ENCODE data around the gene B3GALT2. TPM values are rescaled to one million over a fixed set of nuclear protein-coding genes. Genes with fewer than 3 reads are reported as not detected.

B3GALT2 gene
- total and polyA plus RNA-seq, 9 of the 15 experiments (the other 6 are each of a cell fraction or from before 2014, with no cell fraction given) = 0.03 TPM; not detected in 8

DNA sequence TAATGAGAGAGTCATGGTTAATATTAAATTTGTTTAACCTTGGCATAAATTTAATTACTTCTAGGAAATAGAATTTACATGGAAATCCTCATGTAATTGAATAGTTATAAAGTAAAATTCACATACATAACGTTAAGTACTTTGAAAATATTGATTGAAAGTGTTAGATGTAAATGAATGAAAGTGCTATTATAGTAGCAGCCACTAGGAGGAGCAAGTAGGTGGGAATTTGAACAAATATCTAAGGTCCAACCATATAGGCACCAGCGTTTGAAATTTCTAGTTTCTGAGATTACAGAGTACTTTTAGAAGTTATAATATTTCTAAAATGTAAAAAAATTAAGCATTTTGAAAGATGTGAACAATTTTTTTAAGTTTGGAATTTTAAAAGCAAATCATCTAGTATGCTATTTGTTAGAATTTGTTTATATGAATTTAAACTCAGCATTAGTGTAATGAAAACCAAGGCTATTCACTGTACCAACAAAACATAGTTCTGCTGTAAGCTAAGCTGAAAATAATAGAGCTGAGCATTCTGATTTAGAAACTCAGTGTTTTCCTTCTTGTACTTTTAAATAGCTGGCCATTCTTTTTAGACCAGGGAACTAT, 3.3 kb downstream of the B3GALT2 start (continued):
- TF ChIP-seq, protein P1, sequence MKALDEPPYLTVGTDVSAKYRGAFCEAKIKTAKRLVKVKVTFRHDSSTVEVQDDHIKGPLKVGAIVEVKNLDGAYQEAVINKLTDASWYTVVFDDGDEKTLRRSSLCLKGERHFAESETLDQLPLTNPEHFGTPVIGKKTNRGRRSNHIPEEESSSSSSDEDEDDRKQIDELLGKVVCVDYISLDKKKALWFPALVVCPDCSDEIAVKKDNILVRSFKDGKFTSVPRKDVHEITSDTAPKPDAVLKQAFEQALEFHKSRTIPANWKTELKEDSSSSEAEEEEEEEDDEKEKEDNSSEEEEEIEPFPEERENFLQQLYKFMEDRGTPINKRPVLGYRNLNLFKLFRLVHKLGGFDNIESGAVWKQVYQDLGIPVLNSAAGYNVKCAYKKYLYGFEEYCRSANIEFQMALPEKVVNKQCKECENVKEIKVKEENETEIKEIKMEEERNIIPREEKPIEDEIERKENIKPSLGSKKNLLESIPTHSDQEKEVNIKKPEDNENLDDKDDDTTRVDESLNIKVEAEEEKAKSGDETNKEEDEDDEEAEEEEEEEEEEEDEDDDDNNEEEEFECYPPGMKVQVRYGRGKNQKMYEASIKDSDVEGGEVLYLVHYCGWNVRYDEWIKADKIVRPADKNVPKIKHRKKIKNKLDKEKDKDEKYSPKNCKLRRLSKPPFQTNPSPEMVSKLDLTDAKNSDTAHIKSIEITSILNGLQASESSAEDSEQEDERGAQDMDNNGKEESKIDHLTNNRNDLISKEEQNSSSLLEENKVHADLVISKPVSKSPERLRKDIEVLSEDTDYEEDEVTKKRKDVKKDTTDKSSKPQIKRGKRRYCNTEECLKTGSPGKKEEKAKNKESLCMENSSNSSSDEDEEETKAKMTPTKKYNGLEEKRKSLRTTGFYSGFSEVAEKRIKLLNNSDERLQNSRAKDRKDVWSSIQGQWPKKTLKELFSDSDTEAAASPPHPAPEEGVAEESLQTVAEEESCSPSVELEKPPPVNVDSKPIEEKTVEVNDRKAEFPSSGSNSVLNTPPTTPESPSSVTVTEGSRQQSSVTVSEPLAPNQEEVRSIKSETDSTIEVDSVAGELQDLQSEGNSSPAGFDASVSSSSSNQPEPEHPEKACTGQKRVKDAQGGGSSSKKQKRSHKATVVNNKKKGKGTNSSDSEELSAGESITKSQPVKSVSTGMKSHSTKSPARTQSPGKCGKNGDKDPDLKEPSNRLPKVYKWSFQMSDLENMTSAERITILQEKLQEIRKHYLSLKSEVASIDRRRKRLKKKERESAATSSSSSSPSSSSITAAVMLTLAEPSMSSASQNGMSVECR (CRISPR knock-in tag; IDR thresholded peaks at IDR 0.05) = no peak
- TF ChIP-seq, protein P2, sequence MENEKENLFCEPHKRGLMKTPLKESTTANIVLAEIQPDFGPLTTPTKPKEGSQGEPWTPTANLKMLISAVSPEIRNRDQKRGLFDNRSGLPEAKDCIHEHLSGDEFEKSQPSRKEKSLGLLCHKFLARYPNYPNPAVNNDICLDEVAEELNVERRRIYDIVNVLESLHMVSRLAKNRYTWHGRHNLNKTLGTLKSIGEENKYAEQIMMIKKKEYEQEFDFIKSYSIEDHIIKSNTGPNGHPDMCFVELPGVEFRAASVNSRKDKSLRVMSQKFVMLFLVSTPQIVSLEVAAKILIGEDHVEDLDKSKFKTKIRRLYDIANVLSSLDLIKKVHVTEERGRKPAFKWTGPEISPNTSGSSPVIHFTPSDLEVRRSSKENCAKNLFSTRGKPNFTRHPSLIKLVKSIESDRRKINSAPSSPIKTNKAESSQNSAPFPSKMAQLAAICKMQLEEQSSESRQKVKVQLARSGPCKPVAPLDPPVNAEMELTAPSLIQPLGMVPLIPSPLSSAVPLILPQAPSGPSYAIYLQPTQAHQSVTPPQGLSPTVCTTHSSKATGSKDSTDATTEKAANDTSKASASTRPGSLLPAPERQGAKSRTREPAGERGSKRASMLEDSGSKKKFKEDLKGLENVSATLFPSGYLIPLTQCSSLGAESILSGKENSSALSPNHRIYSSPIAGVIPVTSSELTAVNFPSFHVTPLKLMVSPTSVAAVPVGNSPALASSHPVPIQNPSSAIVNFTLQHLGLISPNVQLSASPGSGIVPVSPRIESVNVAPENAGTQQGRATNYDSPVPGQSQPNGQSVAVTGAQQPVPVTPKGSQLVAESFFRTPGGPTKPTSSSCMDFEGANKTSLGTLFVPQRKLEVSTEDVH (IDR thresholded peaks at IDR 0.05; ENCODE audit: low read depth, partially characterized antibody) = no peak
- TF ChIP-seq, protein P3, sequence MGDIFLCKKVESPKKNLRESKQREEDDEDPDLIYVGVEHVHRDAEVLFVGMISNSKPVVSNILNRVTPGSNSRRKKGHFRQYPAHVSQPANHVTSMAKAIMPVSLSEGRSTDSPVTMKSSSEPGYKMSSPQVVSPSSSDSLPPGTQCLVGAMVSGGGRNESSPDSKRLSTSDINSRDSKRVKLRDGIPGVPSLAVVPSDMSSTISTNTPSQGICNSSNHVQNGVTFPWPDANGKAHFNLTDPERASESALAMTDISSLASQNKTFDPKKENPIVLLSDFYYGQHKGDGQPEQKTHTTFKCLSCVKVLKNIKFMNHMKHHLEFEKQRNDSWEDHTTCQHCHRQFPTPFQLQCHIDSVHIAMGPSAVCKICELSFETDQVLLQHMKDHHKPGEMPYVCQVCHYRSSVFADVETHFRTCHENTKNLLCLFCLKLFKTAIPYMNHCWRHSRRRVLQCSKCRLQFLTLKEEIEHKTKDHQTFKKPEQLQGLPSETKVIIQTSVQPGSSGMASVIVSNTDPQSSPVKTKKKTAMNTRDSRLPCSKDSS (IDR thresholded peaks at IDR 0.05; ENCODE audit: low read depth, partially characterized antibody) = no peak
